Measurements from ENCODE around the gene PPP2CA. TPM values are rescaled to one million over a fixed set of nuclear protein-coding genes. Genes with fewer than 3 reads are reported as not detected.
A peak's percentile ranks its signal among the peaks of the same experiment; 100 is the strongest.
"Not testable (repeated sequence)": the region's sequence is repeated elsewhere in the genome, so short reads cannot be mapped to it uniquely, and the experiment has no call there.

Gene PPP2CA
- total and polyA plus RNA-seq, 4 experiments from 2014 or later = 106 to 258 (median 159) TPM

- Histone ChIP-seq H3K27me3 (ENCODE audit: insufficient read depth, low read length) (no peaks in the 10 kb centered on the region), H3K4me3 (ENCODE audit: low read length in 2 of 2) (no peak overlapping the region), H3K4me1 (ENCODE audit: insufficient read depth, low read length) (peaks cover 49% of the 10 kb centered on the region), H3K9me3 (ENCODE audit: control insufficient read depth in 1 of 2, low read length in 2 of 2) (no peaks in the 10 kb centered on the region), H3K27ac (ENCODE audit: low read depth, low read length) (no peak overlapping the region), H3K36me3 (ENCODE audit: insufficient read depth, low read length) (peaks cover 52% of the 10 kb centered on the region)
- no peak for DNase-seq
- intact Hi-C loops (cut with micrococcal nuclease) = loop anchor here (2.0 to 10.0 kb wide), 2 partner anchors 17 to 353 kb away; partner anchors contain the start of gene JADE2
- no peaks in the 10 kb centered on the region for H3K27me3 Mint-ChIP-seq
- H3K36me3 Mint-ChIP-seq = peaks cover 40 to 66% of the 10 kb centered on the region in 2 donors
- peak overlapping the region in 2 of 7 donors; percentile 75 to 99 for H3K27ac Mint-ChIP-seq
- POLR2A ChIA-PET (ENCODE audit: partially characterized antibody) = interaction anchor here (0.7 to 1.3 kb wide), 3 partner anchors 14 to 205 kb away, joined by 3 read pairs; no protein-coding TSS in a partner anchor
- H3K4me3 Mint-ChIP-seq = peak overlapping the region in 2 of 8 donors; percentile 43 to 59
- H3K4me1 Mint-ChIP-seq = peaks cover 37 to 68% (median 53%) of the 10 kb centered on the region in 4 donors
- peaks cover 0 to 4% (median 0%) of the 10 kb centered on the region in 8 donors for H3K9me3 Mint-ChIP-seq
- CTCF ChIA-PET (ENCODE audit: partially characterized antibody) = interaction anchor here (0.5 to 2.1 kb wide), 4 partner anchors 13 to 132 kb away, joined by 3 to 6 read pairs (median 4); no protein-coding TSS in a partner anchor
Measured at GRCh38 chr5:134171972-134172371, 53.9 kb downstream of the PPP2CA start.

- Mint-ChIP-seq H3K36me3 (peaks cover 54 to 74% of the 10 kb centered on the region in 2 donors), H3K9me3 (peaks cover 0 to 6% (median 0%) of the 10 kb centered on the region in 8 donors), H3K4me3 (no peak overlapping the region), H3K4me1 (peaks cover 22 to 45% (median 34%) of the 10 kb centered on the region in 4 donors), H3K27ac (no peak overlapping the region), H3K27me3 (no peaks in the 10 kb centered on the region)
- intact Hi-C loops (cut with micrococcal nuclease) = no loop called here
- Histone ChIP-seq H3K4me1 (ENCODE audit: insufficient read depth, low read length) (peaks cover 3% of the 10 kb centered on the region), H3K27ac (ENCODE audit: low read depth, low read length) (no peak overlapping the region), H3K36me3 (ENCODE audit: insufficient read depth, low read length) (peaks cover 62% of the 10 kb centered on the region), H3K27me3 (ENCODE audit: insufficient read depth, low read length) (no peaks in the 10 kb centered on the region), H3K9me3 (ENCODE audit: control insufficient read depth in 1 of 2, low read length in 2 of 2) (no peaks in the 10 kb centered on the region), H3K4me3 (ENCODE audit: low read length in 2 of 2) (no peak overlapping the region)
- DNase-seq = no peak
- ChIA-PET POLR2A (ENCODE audit: partially characterized antibody) (interaction anchor here (0.7 to 4.5 kb wide), 3 partner anchors 12 to 14 kb away, joined by 4 to 34 read pairs (median 5); partner anchors contain the start of gene SKP1), CTCF (ENCODE audit: partially characterized antibody) (interaction anchor here (0.9 to 5.4 kb wide), 2 partner anchors 10 to 122 kb away, joined by 4 to 35 read pairs; no protein-coding TSS in a partner anchor)
Measured at GRCh38 chr5:134162592-134162991, 63.3 kb downstream of the PPP2CA start.

- ChIA-PET CTCF (ENCODE audit: partially characterized antibody) (interaction anchor here (0.6 to 5.4 kb wide), 9 partner anchors 9 to 426 kb away, joined by 3 to 35 read pairs (median 3); no protein-coding TSS in a partner anchor), POLR2A (ENCODE audit: partially characterized antibody) (interaction anchor here (0.7 to 4.5 kb wide), 9 partner anchors 9 to 65 kb away, joined by 3 to 34 read pairs (median 4); partner anchors contain the start of genes PPP2CA and SKP1)
- Histone ChIP-seq H3K4me1 (ENCODE audit: insufficient read depth, low read length) (peaks cover 3% of the 10 kb centered on the region), H3K4me3 (ENCODE audit: low read length in 2 of 2) (no peak overlapping the region), H3K27me3 (ENCODE audit: insufficient read depth, low read length) (no peaks in the 10 kb centered on the region), H3K36me3 (ENCODE audit: insufficient read depth, low read length) (peaks cover 60% of the 10 kb centered on the region), H3K27ac (ENCODE audit: low read depth, low read length) (no peak overlapping the region), H3K9me3 (ENCODE audit: control insufficient read depth in 1 of 2, low read length in 2 of 2) (no peaks in the 10 kb centered on the region)
- peak overlapping the region in 5 of 7 donors; percentile 9 to 55 (median 22) for H3K27ac Mint-ChIP-seq
- H3K27me3 Mint-ChIP-seq = no peaks in the 10 kb centered on the region
- no peak for DNase-seq
- H3K9me3 Mint-ChIP-seq = peaks cover 0 to 6% (median 0%) of the 10 kb centered on the region in 8 donors
- intact Hi-C loops (cut with micrococcal nuclease) = no loop called here
- H3K4me1 Mint-ChIP-seq = peaks cover 21 to 44% (median 32%) of the 10 kb centered on the region in 4 donors
- no peak overlapping the region for H3K4me3 Mint-ChIP-seq
- peaks cover 52 to 71% of the 10 kb centered on the region in 2 donors for H3K36me3 Mint-ChIP-seq
Measured at GRCh38 chr5:134161513-134162395, 64.1 kb downstream of the PPP2CA start.

GRCh38 chr5:134153657-134154056, 72.2 kb downstream of the PPP2CA start:
- Mint-ChIP-seq H3K36me3 (peaks cover 57 to 82% of the 10 kb centered on the region in 2 donors), H3K9me3 (peaks cover 0 to 1% (median 0%) of the 10 kb centered on the region in 8 donors), H3K27ac (peak overlapping the region; percentile 13 to 83 (median 62)), H3K4me1 (peaks cover 51 to 82% (median 67%) of the 10 kb centered on the region in 4 donors), H3K4me3 (peak overlapping the region in 2 of 8 donors; percentile 33 to 44), H3K27me3 (no peaks in the 10 kb centered on the region)
- intact Hi-C loops (cut with micrococcal nuclease) = loop anchor here (2.0 kb wide), 1 partner anchor 17 kb away; no protein-coding TSS in a partner anchor
- H3K36me3 ChIP-seq (ENCODE audit: insufficient read depth, low read length) = peaks cover 69% of the 10 kb centered on the region
- H3K27ac ChIP-seq (ENCODE audit: low read depth, low read length) = no peak overlapping the region
- H3K4me3 ChIP-seq (ENCODE audit: low read length in 2 of 2) = no peak overlapping the region
- ChIA-PET POLR2A (ENCODE audit: partially characterized antibody) (interaction anchor here (0.7 to 23.7 kb wide), 7 partner anchors 11 to 149 kb away, joined by 3 to 313 read pairs (median 4); partner anchors contain the start of genes SKP1 and VDAC1), CTCF (ENCODE audit: partially characterized antibody) (interaction anchor here (1.0 to 25.4 kb wide), 10 partner anchors 11 to 127 kb away, joined by 3 to 603 read pairs (median 5); partner anchors contain the start of gene SKP1)
- no peaks in the 10 kb centered on the region for H3K27me3 ChIP-seq (ENCODE audit: insufficient read depth, low read length)
- DNase-seq = no peak
- no peaks in the 10 kb centered on the region for H3K9me3 ChIP-seq (ENCODE audit: control insufficient read depth in 1 of 2, low read length in 2 of 2)
- H3K4me1 ChIP-seq (ENCODE audit: insufficient read depth, low read length) = peaks cover 64% of the 10 kb centered on the region

- no peaks in the 10 kb centered on the region for H3K9me3 Mint-ChIP-seq
- DNase-seq = no peak
- H3K4me1 Mint-ChIP-seq = peaks cover 51 to 84% (median 66%) of the 10 kb centered on the region in 4 donors
- no peaks in the 10 kb centered on the region for H3K27me3 ChIP-seq (ENCODE audit: insufficient read depth, low read length)
- intact Hi-C loops (cut with micrococcal nuclease) = no loop called here
- no peak overlapping the region for H3K4me3 ChIP-seq (ENCODE audit: low read length in 2 of 2)
- no peaks in the 10 kb centered on the region for H3K9me3 ChIP-seq (ENCODE audit: control insufficient read depth in 1 of 2, low read length in 2 of 2)
- H3K27me3 Mint-ChIP-seq = no peaks in the 10 kb centered on the region
- CTCF ChIA-PET (ENCODE audit: partially characterized antibody) = interaction anchor here (0.7 to 25.4 kb wide), 13 partner anchors 9 to 137 kb away, joined by 3 to 603 read pairs (median 4); partner anchors contain the start of gene SKP1
- peak overlapping the region; percentile 13 to 83 (median 59) for H3K27ac Mint-ChIP-seq
- peaks cover 64% of the 10 kb centered on the region for H3K4me1 ChIP-seq (ENCODE audit: insufficient read depth, low read length)
- peaks cover 53 to 80% of the 10 kb centered on the region in 2 donors for H3K36me3 Mint-ChIP-seq
- POLR2A ChIA-PET (ENCODE audit: partially characterized antibody) = interaction anchor here (0.7 to 23.7 kb wide), 9 partner anchors 8 to 148 kb away, joined by 3 to 313 read pairs (median 6); partner anchors contain the start of genes SKP1 and VDAC1
- peak overlapping the region in 2 of 8 donors; percentile 33 to 44 for H3K4me3 Mint-ChIP-seq
- H3K36me3 ChIP-seq (ENCODE audit: insufficient read depth, low read length) = peaks cover 65% of the 10 kb centered on the region
- H3K27ac ChIP-seq (ENCODE audit: low read depth, low read length) = no peak overlapping the region
Measured at GRCh38 chr5:134153241-134153640, 72.6 kb downstream of the PPP2CA start.

GRCh38 chr5:134152173-134152832, 73.6 kb downstream of the PPP2CA start:
- H3K27ac ChIP-seq (ENCODE audit: low read depth, low read length); H3K4me3 ChIP-seq (ENCODE audit: low read length in 2 of 2); H3K27me3 ChIP-seq (ENCODE audit: insufficient read depth, low read length); H3K9me3 Mint-ChIP-seq; H3K9me3 ChIP-seq (ENCODE audit: control insufficient read depth in 1 of 2, low read length in 2 of 2); intact Hi-C loops (cut with micrococcal nuclease); H3K27me3 Mint-ChIP-seq; DNase-seq: not testable (repeated sequence)
- peaks cover 47 to 78% (median 59%) of the 10 kb centered on the region in 4 donors for H3K4me1 Mint-ChIP-seq
- ChIA-PET CTCF (ENCODE audit: partially characterized antibody) (interaction anchor here (0.7 to 25.4 kb wide), 11 partner anchors 10 to 156 kb away, joined by 3 to 603 read pairs (median 3); partner anchors contain the start of gene SKP1), POLR2A (ENCODE audit: partially characterized antibody) (interaction anchor here (0.6 to 23.7 kb wide), 10 partner anchors 8 to 126 kb away, joined by 3 to 313 read pairs (median 6); partner anchors contain the start of gene SKP1)
- Histone ChIP-seq H3K4me1 (ENCODE audit: insufficient read depth, low read length) (peaks cover 64% of the 10 kb centered on the region), H3K36me3 (ENCODE audit: insufficient read depth, low read length) (peaks cover 56% of the 10 kb centered on the region)
- peak overlapping the region in 5 of 8 donors; percentile 31 to 55 (median 50) for H3K4me3 Mint-ChIP-seq
- H3K27ac Mint-ChIP-seq = peak overlapping the region; percentile 32 to 92 (median 80)
- peaks cover 44 to 75% of the 10 kb centered on the region in 2 donors for H3K36me3 Mint-ChIP-seq

Data from CD4-positive, alpha-beta memory T cell (primary cell).